GM12878 (cell line): Measurements from ENCODE around the gene CYSLTR2.

Experiments
- CBX5 ChIP-seq: sonication (generic); IDR thresholded peaks from 2 replicates; pipeline ENCODE4 v1.6.1; 2016; ENCODE audit warnings: low read depth, moderate library complexity, mild to moderate bottlenecking, inconsistent platforms
- EED ChIP-seq: sonication (generic); IDR thresholded peaks from 2 replicates; pipeline ENCODE4 v1.6.1; 2016; ENCODE audit warnings: antibody characterized with exemption, low read depth
- EGR1 ChIP-seq, 2 experiments: IDR thresholded peaks; 1 replicate in 1 of 2; 2 replicates in 1 of 2; pipeline ENCODE4 v1.6.1; 2011 to 2012; ENCODE audit warnings: low read depth in 2 of 2, low read length in 2 of 2, borderline replicate concordance in 1 of 2, mild to moderate bottlenecking in 1 of 2, moderate library complexity in 1 of 2
- EP300 ChIP-seq, 2 experiments: fragments of 150-350 bp in 1 of 2; IDR thresholded peaks; 2 replicates each; pipeline ENCODE4 v1.6.1; 2011 to 2012; ENCODE audit warnings: low read depth in 2 of 2, low read length in 2 of 2, borderline replicate concordance in 1 of 2, improper control_type of control experiment in 1 of 2, inconsistent platforms in 1 of 2; ENCODE audit not compliant: control insufficient read depth in 1 of 2
- GABPA ChIP-seq: IDR thresholded peaks from 2 replicates; pipeline ENCODE4 v1.6.1; 2014; ENCODE audit warnings: antibody characterized with exemption, low read depth, mild to moderate bottlenecking, inconsistent platforms
- MAX ChIP-seq: IDR thresholded peaks from 2 replicates; pipeline ENCODE4 v1.6.1; 2012; ENCODE audit warnings: low read depth, low read length, improper control_type of control experiment
- POLR2A ChIP-seq: IDR thresholded peaks from 2 replicates; pipeline ENCODE4 v1.6.1; 2011; ENCODE audit warnings: low read depth, mild to moderate bottlenecking, low read length
- POLR2AphosphoS5 ChIP-seq: IDR thresholded peaks from 2 replicates; pipeline ENCODE4 v1.6.1; 2011; ENCODE audit warnings: mild to moderate bottlenecking, low read length, inconsistent platforms
- PRDM15 ChIP-seq: fragments of 450-650 bp; formaldehyde crosslinking; IDR thresholded peaks from 2 replicates; pipeline ENCODE4 v1.4.0; 2020; ENCODE audit warnings: mild to moderate bottlenecking, moderate library complexity
- SMC3 ChIP-seq: IDR thresholded peaks from 2 replicates; pipeline ENCODE4 v1.6.1; 2011; ENCODE audit warnings: low read length, improper control_type of control experiment, borderline replicate concordance
- SREBF2 ChIP-seq: IDR thresholded peaks from 2 replicates; pipeline ENCODE4 v1.6.1; 2012; ENCODE audit warnings: mild to moderate bottlenecking, low read length
- TCF3 ChIP-seq: IDR thresholded peaks from 2 replicates; pipeline ENCODE4 v1.6.1; 2012; ENCODE audit warnings: low read depth, mild to moderate bottlenecking, low read length, borderline replicate concordance; ENCODE audit not compliant: insufficient read depth
- TCF7 ChIP-seq: IDR thresholded peaks from 2 replicates; pipeline ENCODE4 v1.6.1; 2014; ENCODE audit warnings: antibody characterized with exemption, borderline replicate concordance
- TF ChIP-seq, protein P1 (sequence below), 3 experiments: IDR thresholded peaks in 2 of 3; conservative IDR thresholded peaks in 1 of 3; 2 replicates each; pipeline ENCODE4 v1.5.1; 2011; ENCODE audit warnings: low read depth in 3 of 3, low read length in 3 of 3, mild to moderate bottlenecking in 3 of 3, control low read depth in 2 of 3, moderate library complexity in 2 of 3, inconsistent platforms in 1 of 3, mixed read lengths in 1 of 3; ENCODE audit not compliant: control insufficient read depth in 2 of 3, insufficient read depth in 1 of 3; ENCODE audit errors: extremely low read depth in 1 of 3

DNA sequence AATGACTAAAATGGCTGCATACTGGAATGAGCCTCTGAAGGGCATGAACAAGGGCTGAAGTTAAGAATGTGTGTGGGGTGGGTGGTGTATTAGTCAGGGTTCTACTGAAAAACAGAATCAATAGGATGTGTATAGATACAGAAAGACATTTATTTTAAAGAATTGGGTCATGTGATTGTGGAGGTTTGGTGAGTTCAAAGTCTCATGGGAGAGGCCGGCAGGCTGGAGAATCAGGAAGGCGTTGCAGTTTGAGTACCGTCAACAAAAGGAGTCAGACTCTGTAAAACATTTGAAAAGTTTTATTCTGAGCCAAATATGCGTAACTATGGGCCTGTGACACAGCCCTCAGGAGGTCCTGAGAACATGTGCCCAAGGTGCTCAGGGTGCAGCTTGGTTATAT lies 24.5 kb upstream of the CYSLTR2 start:
- TF ChIP-seq CBX5 (no peak), PRDM15 (CRISPR knock-in tag) (no peak), TCF7 (no peak), POLR2A (no peak), TCF3 (no peak), POLR2AphosphoS5 (no peak), EED (no peak), GABPA (no peak), SMC3 (no peak), SREBF2 (no peak), EGR1 (IDR thresholded peaks at IDR 0.05; ENCODE audit: borderline replicate concordance in 1 of 2, low read depth in 2 of 2, low read length in 2 of 2) (no peak), EP300 (IDR thresholded peaks at IDR 0.05; ENCODE audit: borderline replicate concordance in 1 of 2, control insufficient read depth in 1 of 2, low read depth in 2 of 2, low read length in 2 of 2) (no peak), MAX (no peak)
- TF ChIP-seq, protein P1, sequence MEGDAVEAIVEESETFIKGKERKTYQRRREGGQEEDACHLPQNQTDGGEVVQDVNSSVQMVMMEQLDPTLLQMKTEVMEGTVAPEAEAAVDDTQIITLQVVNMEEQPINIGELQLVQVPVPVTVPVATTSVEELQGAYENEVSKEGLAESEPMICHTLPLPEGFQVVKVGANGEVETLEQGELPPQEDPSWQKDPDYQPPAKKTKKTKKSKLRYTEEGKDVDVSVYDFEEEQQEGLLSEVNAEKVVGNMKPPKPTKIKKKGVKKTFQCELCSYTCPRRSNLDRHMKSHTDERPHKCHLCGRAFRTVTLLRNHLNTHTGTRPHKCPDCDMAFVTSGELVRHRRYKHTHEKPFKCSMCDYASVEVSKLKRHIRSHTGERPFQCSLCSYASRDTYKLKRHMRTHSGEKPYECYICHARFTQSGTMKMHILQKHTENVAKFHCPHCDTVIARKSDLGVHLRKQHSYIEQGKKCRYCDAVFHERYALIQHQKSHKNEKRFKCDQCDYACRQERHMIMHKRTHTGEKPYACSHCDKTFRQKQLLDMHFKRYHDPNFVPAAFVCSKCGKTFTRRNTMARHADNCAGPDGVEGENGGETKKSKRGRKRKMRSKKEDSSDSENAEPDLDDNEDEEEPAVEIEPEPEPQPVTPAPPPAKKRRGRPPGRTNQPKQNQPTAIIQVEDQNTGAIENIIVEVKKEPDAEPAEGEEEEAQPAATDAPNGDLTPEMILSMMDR (IDR thresholded peaks at IDR 0.05 in 2 of 3, conservative IDR thresholded peaks at IDR 0.05 in 1 of 3; ENCODE audit: control insufficient read depth in 2 of 3, extremely low read depth in 1 of 3, insufficient read depth in 1 of 3, low read depth in 3 of 3, low read length in 3 of 3) = no peak
